Measurements from ENCODE around the gene PTGDR2. TPM values are rescaled to one million over a fixed set of nuclear protein-coding genes. Genes with fewer than 3 reads are reported as not detected.

The PTGDR2 gene
- under 1 TPM in 2 of 3 donors, not detected in 1; 0.16 to 0.59 TPM for total RNA-seq

- H3K27me3 ChIP-seq, result no peaks in the 10 kb centered on the region
- no peak for DNase-seq (ENCODE audit: low spot score in 2 of 2)
- TF ChIP-seq POLR2AphosphoS5 (IDR thresholded peaks at IDR 0.05) (no peak), POLR2A (IDR thresholded peaks at IDR 0.05) (no peak), CTCF (IDR thresholded peaks at IDR 0.05) (no peak)
- no peaks in the 10 kb centered on the region for H3K36me3 ChIP-seq
- H3K4me1 ChIP-seq, result no peaks in the 10 kb centered on the region
- no peak within 1 kb of the TSS for H3K27ac ChIP-seq
- no peaks in the 10 kb centered on the region for H3K9me3 ChIP-seq
- intact Hi-C loops (cut with DNase I; ENCODE audit: low total_unique reads), result no loop called here
- no peak within 1 kb of the TSS for H3K4me3 ChIP-seq
Measured at GRCh38 chr11:60855726-60856633, at the start of gene PTGDR2. Gene PTGDR2, minus strand, starts transcription at chr11:60855950. Its CDS starts 2,228 bp downstream, at chr11:60853722.

DNA sequence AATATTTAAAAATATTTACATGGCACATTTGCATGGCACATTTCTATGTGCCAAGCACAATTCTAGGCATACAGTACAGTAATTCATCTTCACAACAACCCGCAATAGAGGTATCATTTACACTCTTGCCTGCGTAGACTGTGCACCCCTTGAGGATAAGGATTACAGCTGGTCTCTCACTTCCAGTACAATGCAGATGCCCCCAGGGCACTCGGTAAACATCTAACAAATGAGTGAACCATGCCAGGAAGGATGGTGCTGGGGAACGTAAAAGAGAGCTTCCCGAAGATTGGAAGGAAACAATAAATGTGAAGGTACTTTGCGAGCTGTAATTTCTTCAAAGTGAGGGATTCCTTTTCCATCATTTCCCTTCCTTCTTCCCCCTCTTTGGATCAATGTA lies 49.3 kb upstream of the PTGDR2 start:
- no peak for DNase-seq (ENCODE audit: low spot score in 2 of 2)
- Histone ChIP-seq H3K4me3 (peak overlapping the region; percentile 80 to 100 (median 91)), H3K9me3 (no peaks in the 10 kb centered on the region), H3K4me1 (peaks cover 0 to 16% of the 10 kb centered on the region in 2 donors), H3K27me3 (no peaks in the 10 kb centered on the region), H3K27ac (peak overlapping the region; percentile 32 to 96), H3K36me3 (peaks cover 4% of the 10 kb centered on the region)
- intact Hi-C loops (cut with DNase I; ENCODE audit: low total_unique reads), result loop anchor here (10.0 kb wide), 1 partner anchor 70 kb away; no protein-coding TSS in a partner anchor
- TF ChIP-seq POLR2AphosphoS5 (IDR thresholded peaks at IDR 0.05) (no peak), CTCF (IDR thresholded peaks at IDR 0.05) (no peak), POLR2A (IDR thresholded peaks at IDR 0.05) (no peak)

DNA sequence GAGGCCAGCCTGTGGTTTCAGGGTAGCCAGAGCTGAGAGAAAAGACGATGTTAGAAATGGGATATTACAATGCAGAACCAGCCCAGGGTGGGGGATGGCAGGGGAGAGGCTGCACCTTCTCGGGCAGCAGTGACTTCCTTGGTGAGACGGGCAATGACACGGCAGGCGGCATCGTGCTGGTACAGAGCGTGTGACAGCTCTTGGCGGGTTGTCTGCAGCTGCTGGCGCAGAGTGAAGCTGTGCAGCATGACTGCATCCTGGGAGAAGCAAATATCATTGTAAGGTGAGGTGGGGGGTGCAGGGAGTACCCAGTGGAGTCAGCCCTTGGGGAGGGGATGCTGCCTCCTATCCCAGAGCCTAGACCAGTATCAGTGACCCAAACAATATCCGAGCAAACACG lies 46.9 kb upstream of the PTGDR2 start:
- Histone ChIP-seq H3K27ac (no peak overlapping the region), H3K4me1 (peaks cover 0 to 16% of the 10 kb centered on the region in 2 donors), H3K36me3 (peaks cover 14% of the 10 kb centered on the region), H3K9me3 (no peaks in the 10 kb centered on the region), H3K27me3 (no peaks in the 10 kb centered on the region), H3K4me3 (no peak overlapping the region)
- DNase-seq (ENCODE audit: low spot score in 2 of 2), result no peak
- intact Hi-C loops (cut with DNase I; ENCODE audit: low total_unique reads), result loop anchor here (10.0 kb wide), 1 partner anchor 68 kb away; no protein-coding TSS in a partner anchor
- TF ChIP-seq CTCF (IDR thresholded peaks at IDR 0.05) (no peak), POLR2AphosphoS5 (IDR thresholded peaks at IDR 0.05) (no peak), POLR2A (IDR thresholded peaks at IDR 0.05) (no peak)

GRCh38 chr11:60900673-60901404 lies 45.1 kb upstream of the PTGDR2 start:
- intact Hi-C loops (cut with DNase I; ENCODE audit: low total_unique reads), result loop anchor here (10.0 kb wide), 1 partner anchor 66 kb away; no protein-coding TSS in a partner anchor
- peaks cover 0 to 16% of the 10 kb centered on the region in 2 donors for H3K4me1 ChIP-seq

More at GRCh38 chr11:60900673-60901404, 45.1 kb upstream of the PTGDR2 start:
- no peak for DNase-seq (ENCODE audit: low spot score in 2 of 2)
- Histone ChIP-seq H3K4me3 (no peak overlapping the region), H3K27me3 (no peaks in the 10 kb centered on the region), H3K27ac (no peak overlapping the region), H3K9me3 (no peaks in the 10 kb centered on the region), H3K36me3 (peaks cover 21% of the 10 kb centered on the region)
- TF ChIP-seq CTCF (IDR thresholded peaks at IDR 0.05) (no peak), POLR2A (IDR thresholded peaks at IDR 0.05) (no peak), POLR2AphosphoS5 (IDR thresholded peaks at IDR 0.05) (no peak)

All from breast epithelium (tissue), 4 donors.